Measurements from ENCODE around the gene FBXW8. TPM values are rescaled to one million over a fixed set of nuclear protein-coding genes. Genes with fewer than 3 reads are reported as not detected.

FBXW8 gene
- total RNA-seq, 1 experiment from 2014 or later, result 15.3 TPM

DNA sequence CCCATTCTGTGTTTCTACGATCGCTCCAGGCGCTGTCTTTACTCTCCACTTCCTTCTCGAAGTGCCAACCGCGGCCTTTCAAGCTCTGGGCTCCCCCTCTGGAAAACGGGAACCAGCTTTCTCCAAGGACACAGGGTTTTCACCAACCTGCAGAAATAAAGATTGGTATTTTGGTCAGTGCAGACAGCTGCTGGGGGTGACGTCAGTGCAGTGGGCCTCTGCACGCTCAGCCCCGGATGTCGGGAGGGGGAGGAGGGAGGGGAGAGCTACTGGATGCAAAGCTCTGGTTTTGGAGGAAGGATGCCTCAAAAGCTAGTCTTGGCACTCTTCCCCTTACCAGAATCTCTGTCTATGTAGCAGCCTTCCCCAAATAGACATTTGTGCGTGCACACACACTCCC, 49.4 kb upstream of the FBXW8 start:
- peak; percentile 60 for DNase-seq
- Histone ChIP-seq H3K79me1 (ENCODE audit: insufficient read depth, low read depth, low read length, poor library complexity, severe bottlenecking) (no peaks in the 10 kb centered on the region), H3K27me3 (ENCODE audit: insufficient read depth, low read length) (no peaks in the 10 kb centered on the region), H2BK12ac (ENCODE audit: insufficient read length, low read depth, low read length) (no peak overlapping the region), H3K23ac (ENCODE audit: insufficient read length, low read depth, low read length) (no peak overlapping the region), H3K4me2 (ENCODE audit: insufficient read depth, insufficient read length, low read length) (no peak overlapping the region), H2BK5ac (ENCODE audit: insufficient read length, low read length) (no peak overlapping the region), H3K56ac (ENCODE audit: insufficient read length, low read depth, low read length) (no peak overlapping the region), H4K91ac (ENCODE audit: insufficient read length, low read depth, low read length) (no peak overlapping the region), H2BK20ac (ENCODE audit: low read depth, low read length, poor library complexity, severe bottlenecking) (no peak overlapping the region), H3K27ac (ENCODE audit: insufficient read length, low read depth, low read length) (no peak overlapping the region), H3K4ac (ENCODE audit: low read depth, low read length) (no peak overlapping the region), H3K9me3 (ENCODE audit: control insufficient read depth, low read depth, low read length) (no peaks in the 10 kb centered on the region), H4K8ac (replicated peaks; ENCODE audit: insufficient read length, low read depth, low read length) (no peak overlapping the region), H3K18ac (ENCODE audit: insufficient read length, low read depth, low read length) (no peak overlapping the region), H3K14ac (ENCODE audit: insufficient read depth, low read length) (no peak overlapping the region), H3K4me1 (ENCODE audit: insufficient read depth, low read length) (no peaks in the 10 kb centered on the region), H3K79me2 (ENCODE audit: insufficient read depth, low read length) (no peaks in the 10 kb centered on the region), H3K9ac (ENCODE audit: extremely low read depth, insufficient read length, low read length) (no peak overlapping the region), H3K23me2 (ENCODE audit: insufficient read length, low read depth, low read length, poor library complexity, severe bottlenecking) (no peaks in the 10 kb centered on the region), H4K5ac (ENCODE audit: insufficient read length, low read depth, low read length) (no peak overlapping the region), H4K20me1 (ENCODE audit: control insufficient read depth, insufficient read depth, insufficient read length) (no peaks in the 10 kb centered on the region), H2BK15ac (ENCODE audit: low read depth, low read length) (no peak overlapping the region), H2AK5ac (ENCODE audit: insufficient read length, low read length) (no peak overlapping the region), H2BK120ac (ENCODE audit: low read depth, low read length, poor library complexity, severe bottlenecking) (no peak overlapping the region), H2AFZ (ENCODE audit: low read length) (no peak overlapping the region), H3T11ph (ENCODE audit: low read length) (no peak overlapping the region)
- Mint-ChIP-seq H3K27me3 (ENCODE audit: low read depth) (peaks cover 2% of the 10 kb centered on the region), H3K4me3 (no peak overlapping the region), H3K36me3 (ENCODE audit: insufficient read depth in 1 of 3, low read depth in 3 of 3) (no peaks in the 10 kb centered on the region; a peak in 1 of 7 replicates), H3K9me3 (no peaks in the 10 kb centered on the region), H3K27ac (no peak overlapping the region), H3K4me1 (peaks cover 9 to 22% of the 10 kb centered on the region in 2 experiments)
- WGBS (ENCODE audit: extremely low coverage, insufficient read length, low lambda C conversion rate), result no CpG with 5 or more reads among the region's 12 CpGs
- no peak for TF ChIP-seq CTCF (conservative IDR thresholded peaks at IDR 0.05)
